ENCODE measurements around the gene MPDZ.

GRCh38 chr9:13186774-13187173 is 92.7 kb downstream of the MPDZ start:
- TF ChIP-seq POLR2A (IDR thresholded peaks at IDR 0.05; ENCODE audit: low read depth, low read length) (no peak), POLR2AphosphoS5 (IDR thresholded peaks at IDR 0.05; ENCODE audit: low read depth, low read length) (no peak), TAF1 (IDR thresholded peaks at IDR 0.05; ENCODE audit: low read depth, low read length) (no peak), SPI1 (IDR thresholded peaks at IDR 0.05; ENCODE audit: low read depth, low read length) (no peak)
